Neural cell (in vitro differentiated cells): ENCODE results near the gene KRTAP10-5. TPM values are rescaled to one million over a fixed set of nuclear protein-coding genes. Genes with fewer than 3 reads are reported as not detected.

Source experiments
- H2AFZ ChIP-seq: fragments of 200-600, 300-800 bp; sonication (generic), shearing (Covaris generic); 2 replicates; pipeline ENCODE4 v1.6.0; 2014; ENCODE audit warnings: low read depth, mild to moderate bottlenecking, antibody characterized with exemption, low read length, moderate library complexity
- H3F3A ChIP-seq: fragments of 200-600 bp; shearing (Covaris generic); 2 replicates; pipeline ENCODE4 v1.6.1; 2016; ENCODE audit warnings: mild to moderate bottlenecking, moderate library complexity, mixed read lengths, antibody characterized with exemption, low read length; ENCODE audit not compliant: insufficient read depth, poor library complexity, severe bottlenecking
- H3K27ac ChIP-seq: fragments of 200-600, 300-800 bp; sonication (generic), shearing (Covaris generic); 2 replicates; pipeline ENCODE4 v1.5.1; 2014; ENCODE audit warnings: mild to moderate bottlenecking, low read length, moderate library complexity
- H3K27me3 ChIP-seq: fragments of 300-800, 200-600 bp; sonication (generic), shearing (Covaris generic); 2 replicates; pipeline ENCODE4 v1.6.0; 2014; ENCODE audit warnings: mild to moderate bottlenecking, low read depth, low read length, moderate library complexity; ENCODE audit not compliant: insufficient read depth
- H3K36me3 ChIP-seq: fragments of 300-800, 200-600 bp; sonication (generic), shearing (Covaris generic); 2 replicates; pipeline ENCODE4 v1.5.1; 2014; ENCODE audit warnings: mild to moderate bottlenecking, antibody characterized with exemption, low read length, moderate library complexity; ENCODE audit not compliant: insufficient read depth
- H3K4me2 ChIP-seq: fragments of 300-800, 200-600 bp; sonication (generic), shearing (Covaris generic); 2 replicates; pipeline ENCODE4 v1.6.0; 2014; ENCODE audit warnings: mild to moderate bottlenecking, low read length
- H3K4me3 ChIP-seq: fragments of 300-800, 200-600 bp; sonication (generic), shearing (Covaris generic); 2 replicates; pipeline ENCODE4 v1.5.1; 2014; ENCODE audit warnings: mild to moderate bottlenecking, low read length, moderate library complexity
- H3K79me2 ChIP-seq: fragments of 200-600 bp; shearing (Covaris generic); replicated peaks from 2 replicates; pipeline ENCODE4 v1.6.0; 2014; ENCODE audit warnings: mild to moderate bottlenecking, low read length, moderate library complexity; ENCODE audit not compliant: insufficient read depth
- H3K9ac ChIP-seq: fragments of 300-800, 200-600 bp; sonication (generic), shearing (Covaris generic); 2 replicates; pipeline ENCODE4 v1.6.1; 2016; ENCODE audit warnings: mild to moderate bottlenecking, low read length, mixed read lengths
- H3K9me2 ChIP-seq: fragments of 200-600 bp; shearing (Covaris generic); 2 replicates; pipeline ENCODE4 v1.6.1; 2016; ENCODE audit warnings: mild to moderate bottlenecking, low read length, mixed read lengths; ENCODE audit not compliant: insufficient read depth
- H3K9me3 ChIP-seq: fragments of 200-600, 300-800 bp; sonication (generic), shearing (Covaris generic); 2 replicates; pipeline ENCODE4 v1.6.1; 2016; ENCODE audit warnings: mild to moderate bottlenecking, mixed run types, low read length, moderate library complexity, mixed read lengths
- H4K20me1 ChIP-seq: fragments of 200-600 bp; shearing (Covaris generic); 2 replicates; pipeline ENCODE4 v1.6.1; 2016; ENCODE audit warnings: mild to moderate bottlenecking, mixed run types; ENCODE audit not compliant: insufficient read depth
- CTCF ChIP-seq: fragments of 450-650 bp; IDR thresholded peaks from 2 replicates; pipeline ENCODE4 v1.5.1; 2014; ENCODE audit warnings: antibody characterized with exemption, mild to moderate bottlenecking, moderate library complexity; ENCODE audit not compliant: poor library complexity, severe bottlenecking
- EP300 ChIP-seq: fragments of 450-650 bp; conservative IDR thresholded peaks from 2 replicates; pipeline ENCODE4 v1.6.1; 2014; ENCODE audit warnings: antibody characterized with exemption, mild to moderate bottlenecking, moderate library complexity; ENCODE audit not compliant: poor library complexity, severe bottlenecking
- EZH2 ChIP-seq: fragments of 200-600, 300-800 bp; shearing (Covaris generic), sonication (generic); IDR thresholded peaks from 2 replicates; pipeline ENCODE4 v1.6.1; 2014; ENCODE audit warnings: antibody characterized with exemption, low read length, borderline replicate concordance, mild to moderate bottlenecking; ENCODE audit not compliant: insufficient read depth, poor library complexity, severe bottlenecking
- MXI1 ChIP-seq: fragments of 450-650 bp; conservative IDR thresholded peaks from 2 replicates; pipeline ENCODE4 v1.6.1; 2014; ENCODE audit warnings: antibody characterized with exemption, mild to moderate bottlenecking; ENCODE audit not compliant: poor library complexity, severe bottlenecking
- POLR2AphosphoS5 ChIP-seq: IDR thresholded peaks from 2 replicates; pipeline ENCODE4 v1.6.1; 2012
- RAD21 ChIP-seq: fragments of 450-650 bp; conservative IDR thresholded peaks from 2 replicates; pipeline ENCODE4 v1.6.1; 2014; ENCODE audit warnings: antibody characterized with exemption, mild to moderate bottlenecking, moderate library complexity
- SMC3 ChIP-seq: fragments of 450-650 bp; conservative IDR thresholded peaks from 2 replicates; pipeline ENCODE4 v1.6.1; 2014; ENCODE audit warnings: antibody characterized with exemption, mild to moderate bottlenecking, moderate library complexity; ENCODE audit not compliant: poor library complexity
- TAF1 ChIP-seq: IDR thresholded peaks from 2 replicates; pipeline ENCODE4 v1.6.1; 2012; ENCODE audit warnings: low read depth
- polyA plus RNA-seq: library from polyadenylated mRNA; depleted of rRNA; stranded (reverse); fragments of >200 nt; gene quantifications from 2 replicates; pipeline ENCODE4 v1.2.3, GENCODE V29; 2014
- TF ChIP-seq, protein P1 (sequence below): IDR thresholded peaks from 2 replicates; pipeline ENCODE4 v1.6.1; 2012; ENCODE audit warnings: borderline replicate concordance

The KRTAP10-5 gene
- polyA plus RNA-seq, 1 donor from 2014 or later, result not detected

- no peak overlapping the region for H3K4me2 ChIP-seq
- no peaks in the 10 kb centered on the region for H3K27me3 ChIP-seq
- H3K9me2 ChIP-seq, result no peaks in the 10 kb centered on the region
- no peaks in the 10 kb centered on the region for H3K9me3 ChIP-seq
- no peaks in the 10 kb centered on the region for H3F3A ChIP-seq
- no peak overlapping the region for H3K27ac ChIP-seq
- H4K20me1 ChIP-seq, result no peaks in the 10 kb centered on the region
- H3K79me2 ChIP-seq, result no peaks in the 10 kb centered on the region
- H3K4me3 ChIP-seq, result no peak overlapping the region
- H3K36me3 ChIP-seq, result no peaks in the 10 kb centered on the region
- no peak overlapping the region for H2AFZ ChIP-seq
- no peak overlapping the region for H3K9ac ChIP-seq
- TF ChIP-seq, protein P1, sequence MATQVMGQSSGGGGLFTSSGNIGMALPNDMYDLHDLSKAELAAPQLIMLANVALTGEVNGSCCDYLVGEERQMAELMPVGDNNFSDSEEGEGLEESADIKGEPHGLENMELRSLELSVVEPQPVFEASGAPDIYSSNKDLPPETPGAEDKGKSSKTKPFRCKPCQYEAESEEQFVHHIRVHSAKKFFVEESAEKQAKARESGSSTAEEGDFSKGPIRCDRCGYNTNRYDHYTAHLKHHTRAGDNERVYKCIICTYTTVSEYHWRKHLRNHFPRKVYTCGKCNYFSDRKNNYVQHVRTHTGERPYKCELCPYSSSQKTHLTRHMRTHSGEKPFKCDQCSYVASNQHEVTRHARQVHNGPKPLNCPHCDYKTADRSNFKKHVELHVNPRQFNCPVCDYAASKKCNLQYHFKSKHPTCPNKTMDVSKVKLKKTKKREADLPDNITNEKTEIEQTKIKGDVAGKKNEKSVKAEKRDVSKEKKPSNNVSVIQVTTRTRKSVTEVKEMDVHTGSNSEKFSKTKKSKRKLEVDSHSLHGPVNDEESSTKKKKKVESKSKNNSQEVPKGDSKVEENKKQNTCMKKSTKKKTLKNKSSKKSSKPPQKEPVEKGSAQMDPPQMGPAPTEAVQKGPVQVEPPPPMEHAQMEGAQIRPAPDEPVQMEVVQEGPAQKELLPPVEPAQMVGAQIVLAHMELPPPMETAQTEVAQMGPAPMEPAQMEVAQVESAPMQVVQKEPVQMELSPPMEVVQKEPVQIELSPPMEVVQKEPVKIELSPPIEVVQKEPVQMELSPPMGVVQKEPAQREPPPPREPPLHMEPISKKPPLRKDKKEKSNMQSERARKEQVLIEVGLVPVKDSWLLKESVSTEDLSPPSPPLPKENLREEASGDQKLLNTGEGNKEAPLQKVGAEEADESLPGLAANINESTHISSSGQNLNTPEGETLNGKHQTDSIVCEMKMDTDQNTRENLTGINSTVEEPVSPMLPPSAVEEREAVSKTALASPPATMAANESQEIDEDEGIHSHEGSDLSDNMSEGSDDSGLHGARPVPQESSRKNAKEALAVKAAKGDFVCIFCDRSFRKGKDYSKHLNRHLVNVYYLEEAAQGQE, result no peak
- no peak for TF ChIP-seq CTCF
- no peak for TF ChIP-seq EZH2
- no peak for TF ChIP-seq SMC3
- TF ChIP-seq RAD21, result no peak
- TF ChIP-seq TAF1, result no peak
- no peak for TF ChIP-seq EP300
- no peak for TF ChIP-seq POLR2AphosphoS5
- TF ChIP-seq MXI1, result no peak
Observed at GRCh38 chr21:44548381-44548780, 32.0 kb downstream of the KRTAP10-5 start.

DNA sequence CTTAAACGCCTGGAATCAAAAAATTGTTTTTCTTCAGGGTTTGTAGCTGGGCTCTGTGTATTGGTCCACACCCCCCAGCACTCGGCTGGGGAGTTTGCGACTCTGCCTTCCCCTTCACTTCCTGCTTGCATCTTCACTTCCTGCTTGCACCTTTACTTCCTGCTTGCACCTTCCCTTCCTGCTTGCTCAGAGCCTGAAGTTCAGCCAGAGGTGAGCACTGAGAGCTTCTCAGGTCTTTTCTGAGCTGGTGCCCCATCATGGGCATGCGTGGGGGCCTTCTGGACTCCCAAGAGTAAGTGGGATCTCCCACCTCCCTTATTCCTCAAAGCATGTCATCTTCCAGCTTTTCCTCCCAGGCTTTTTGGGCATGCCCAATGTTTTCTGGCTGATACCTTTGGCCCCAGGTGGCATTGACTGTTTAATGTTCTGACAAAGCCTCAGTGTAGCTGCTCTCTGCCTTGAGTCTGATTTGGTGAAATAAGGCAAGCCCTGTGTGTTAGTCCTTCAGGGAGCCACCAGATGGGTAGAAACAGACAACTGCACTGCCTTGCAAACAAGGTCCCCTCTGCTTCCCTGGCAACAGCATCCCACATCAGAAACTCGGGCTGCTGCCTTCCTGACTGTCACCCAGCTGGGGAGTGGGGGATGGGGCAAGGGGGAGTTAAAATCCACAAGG is 32.6 kb downstream of the KRTAP10-5 start:
- H2AFZ ChIP-seq, result no peak overlapping the region
- no peaks in the 10 kb centered on the region for H3K9me2 ChIP-seq
- H3K36me3 ChIP-seq, result no peaks in the 10 kb centered on the region
- no peaks in the 10 kb centered on the region for H3K27me3 ChIP-seq
- no peaks in the 10 kb centered on the region for H3K79me2 ChIP-seq
- no peaks in the 10 kb centered on the region for H4K20me1 ChIP-seq
- no peak overlapping the region for H3K27ac ChIP-seq
- H3F3A ChIP-seq, result no peaks in the 10 kb centered on the region
- no peak overlapping the region for H3K4me2 ChIP-seq
- no peak overlapping the region for H3K9ac ChIP-seq
- H3K4me3 ChIP-seq, result no peak overlapping the region
- TF ChIP-seq RAD21, result no peak
- TF ChIP-seq, protein P1, result no peak
- no peak for TF ChIP-seq EZH2
- no peak for TF ChIP-seq EP300
- TF ChIP-seq CTCF, result no peak
- no peaks in the 10 kb centered on the region for H3K9me3 ChIP-seq
